ENCODE data around the gene BCDIN3D.
A peak's percentile ranks its signal among the peaks of the same experiment; 100 is the strongest.
"Not testable (repeated sequence)": the region's sequence is repeated elsewhere in the genome, so short reads cannot be mapped to it uniquely, and the experiment has no call there.

BCDIN3D gene

GRCh38 chr12:49877066-49877465 is 34.2 kb upstream of the BCDIN3D start:
- no peak for DNase-seq (ENCODE audit: low read depth, low spot score)

GRCh38 chr12:49876070-49876469 is 33.2 kb upstream of the BCDIN3D start:
- no peak for DNase-seq (ENCODE audit: low read depth, low spot score)

- no peak for DNase-seq (ENCODE audit: low read depth, low spot score)
Observed at GRCh38 chr12:49875115-49875720, 32.3 kb upstream of the BCDIN3D start.

- no peak for DNase-seq (ENCODE audit: low read depth, low spot score)
Observed at GRCh38 chr12:49874142-49874897, 31.4 kb upstream of the BCDIN3D start.

DNA sequence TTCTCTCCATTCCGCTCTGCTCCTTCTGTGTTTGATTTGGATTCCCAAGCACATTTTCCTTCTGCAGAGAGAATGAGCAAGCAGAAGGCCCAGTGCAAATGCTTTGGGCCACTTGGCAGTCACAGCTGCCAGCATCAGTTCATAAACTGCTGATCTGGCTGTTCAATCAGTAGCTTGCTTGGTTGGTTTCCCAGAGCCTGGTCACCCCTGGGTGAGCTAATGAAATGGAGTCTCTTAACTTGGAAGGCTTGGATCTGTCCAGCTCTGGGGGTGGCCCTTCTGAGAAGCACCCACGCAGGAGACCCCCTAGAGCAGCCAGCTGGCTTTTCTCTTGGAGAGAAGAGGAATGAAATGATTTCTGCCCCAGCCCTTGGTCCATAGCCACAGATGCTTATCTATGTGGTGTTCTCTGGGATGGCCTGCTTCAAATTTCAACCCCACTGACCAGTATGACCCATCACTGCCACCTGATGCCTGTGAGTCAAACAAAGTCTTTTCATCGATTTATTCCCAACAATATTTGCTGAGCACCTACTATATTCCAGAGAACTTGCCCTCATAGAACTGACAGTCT is 30.5 kb upstream of the BCDIN3D start:
- DNase-seq (ENCODE audit: low read depth, low spot score): no peak

DNA sequence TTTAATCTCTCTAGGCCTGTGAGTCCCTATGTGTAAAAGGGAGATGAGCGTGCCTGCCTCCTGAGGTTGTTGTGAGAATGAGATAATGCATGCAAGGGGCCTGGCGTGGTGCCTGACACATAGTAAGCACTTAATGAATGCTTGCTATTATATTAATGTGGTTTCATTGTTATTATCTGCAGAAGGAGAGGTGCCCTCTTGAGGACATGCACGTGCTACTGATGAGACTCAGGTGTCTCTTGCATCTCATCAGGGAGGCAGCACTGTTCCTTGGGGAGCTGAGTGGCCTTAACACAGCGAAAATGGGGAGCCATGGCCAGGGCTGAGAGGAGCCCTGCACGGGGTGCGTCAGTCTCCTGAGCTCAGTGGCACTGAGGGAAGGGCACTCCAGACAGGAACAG is 29.9 kb upstream of the BCDIN3D start:
- DNase-seq (ENCODE audit: low read depth, low spot score): no peak

DNA sequence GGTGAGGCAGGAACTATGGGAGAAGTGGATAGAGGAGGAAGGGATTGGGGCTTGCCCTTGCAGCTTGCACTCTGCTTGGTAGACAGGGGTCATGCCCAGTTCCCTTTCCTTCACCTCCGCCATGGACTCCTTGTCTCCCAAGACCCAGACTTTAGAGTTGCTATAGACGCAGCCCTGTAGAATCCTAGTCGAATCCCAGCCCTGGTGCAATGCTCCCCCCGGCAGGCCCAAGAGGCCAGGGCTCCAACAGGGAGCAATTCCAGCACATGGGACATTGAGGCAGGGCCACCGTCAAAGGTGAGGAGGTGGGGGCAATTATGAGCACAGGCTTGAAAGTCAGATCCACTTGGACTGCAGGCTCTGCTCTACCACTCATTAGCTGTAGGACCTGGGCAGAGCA is 29.5 kb upstream of the BCDIN3D start:
- no peak for DNase-seq (ENCODE audit: low read depth, low spot score)

DNA sequence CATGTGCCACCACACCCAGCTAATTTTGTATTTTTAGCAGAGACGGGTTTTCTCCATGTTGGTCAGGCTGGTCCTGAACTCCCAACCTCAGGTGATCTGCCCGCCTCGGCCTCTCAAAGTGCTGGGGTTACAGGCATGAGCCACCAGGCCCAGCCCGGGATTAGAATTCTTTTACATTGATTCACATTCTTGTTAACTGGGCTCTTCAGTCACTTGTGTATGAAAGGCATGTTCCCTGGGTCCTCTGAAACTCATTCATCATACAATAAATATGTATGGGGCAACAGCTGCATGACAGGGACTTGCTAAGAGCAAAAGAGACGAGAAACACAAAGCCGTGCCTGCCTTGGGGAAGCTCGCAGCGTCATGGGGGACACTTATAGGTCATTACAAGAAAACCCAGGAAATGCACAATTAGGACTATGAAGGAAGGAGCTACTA is 28.9 kb upstream of the BCDIN3D start:
- not testable (repeated sequence) for DNase-seq (ENCODE audit: low read depth, low spot score)

- no peak for DNase-seq (ENCODE audit: low read depth, low spot score)
Observed at GRCh38 chr12:49871263-49871561, 28.3 kb upstream of the BCDIN3D start.

DNA sequence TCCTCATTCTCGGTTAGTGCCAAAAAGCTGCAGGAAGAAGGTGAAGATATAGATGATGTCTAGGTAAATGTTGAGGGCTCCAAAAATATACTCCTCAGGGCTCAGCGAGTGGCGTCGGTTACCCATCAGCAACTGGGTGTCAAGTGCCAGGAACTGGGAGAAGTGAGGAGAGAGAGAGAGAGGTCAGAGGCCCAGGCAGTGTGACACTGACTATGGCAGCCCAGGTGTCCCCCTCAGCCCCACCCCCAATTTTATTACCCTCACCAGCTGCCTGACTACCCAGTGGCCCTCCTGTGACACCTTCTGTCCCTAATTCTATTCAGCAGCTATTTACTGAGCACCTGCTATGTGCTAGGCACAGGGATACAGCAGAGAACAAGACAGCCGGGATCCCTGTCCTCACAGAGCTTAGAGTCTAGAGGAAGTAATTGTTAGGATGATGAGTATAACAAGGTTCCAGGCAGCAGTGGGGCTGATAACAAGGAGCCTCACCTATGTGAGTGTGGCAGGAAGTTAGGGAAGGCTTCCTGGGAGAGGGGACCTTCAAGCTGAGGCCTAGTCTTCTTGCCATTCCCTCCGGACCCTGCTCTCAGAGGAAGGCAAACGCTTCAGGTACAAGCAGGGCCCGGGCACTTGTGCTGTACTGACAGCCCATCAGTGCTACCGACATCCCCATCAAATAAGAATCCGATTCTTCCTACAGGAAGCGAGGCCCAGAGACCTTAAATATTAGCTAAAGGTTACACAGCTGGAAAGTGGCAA is 27.8 kb upstream of the BCDIN3D start:
- no peak for DNase-seq (ENCODE audit: low read depth, low spot score)

GRCh38 chr12:49869816-49870500 is 27.1 kb upstream of the BCDIN3D start:
- no peak for DNase-seq (ENCODE audit: low read depth, low spot score)

DNA sequence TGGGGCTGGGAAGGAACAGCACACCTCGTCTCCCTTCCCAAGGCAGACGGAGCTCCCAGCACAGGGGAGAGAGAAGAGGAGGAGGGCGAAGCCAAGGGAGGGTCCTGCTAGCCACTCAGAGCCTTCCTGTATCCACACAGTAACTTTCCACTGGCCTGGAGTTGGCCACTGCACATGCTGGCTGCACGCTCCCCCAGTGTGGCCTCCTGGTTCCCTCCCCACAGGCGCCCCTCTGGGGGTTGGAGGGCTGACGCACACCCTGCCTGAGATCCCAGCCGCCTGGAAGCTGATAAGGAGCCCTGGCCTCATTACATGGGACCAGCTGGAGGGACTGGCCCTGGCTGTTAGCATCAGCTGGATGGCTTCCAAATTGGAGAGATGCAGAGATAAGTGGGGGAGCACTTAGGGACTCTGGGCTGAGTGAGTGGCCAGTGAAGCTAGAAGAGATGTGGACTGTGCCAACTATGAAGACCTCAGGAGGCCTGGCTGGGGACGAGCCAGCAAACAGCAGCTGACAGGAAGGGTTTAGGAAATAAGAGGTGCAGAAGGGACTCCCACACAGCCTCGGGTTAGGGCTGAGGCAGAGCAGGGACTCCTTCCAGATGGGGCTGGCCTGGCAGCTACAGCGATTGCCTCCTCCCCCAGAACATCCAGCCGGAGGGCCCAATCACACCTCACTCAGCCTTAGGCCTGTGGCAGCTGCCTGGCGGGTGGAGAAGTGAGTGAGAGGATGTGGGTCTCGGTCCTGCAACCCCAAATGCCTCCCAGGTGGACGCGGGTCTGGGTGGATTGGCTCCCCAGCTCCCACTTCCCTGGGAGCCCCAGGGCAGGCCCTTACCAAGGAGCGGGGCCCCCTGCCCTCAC is 26.3 kb upstream of the BCDIN3D start:
- DNase-seq (ENCODE audit: low read depth, low spot score): no peak

DNA sequence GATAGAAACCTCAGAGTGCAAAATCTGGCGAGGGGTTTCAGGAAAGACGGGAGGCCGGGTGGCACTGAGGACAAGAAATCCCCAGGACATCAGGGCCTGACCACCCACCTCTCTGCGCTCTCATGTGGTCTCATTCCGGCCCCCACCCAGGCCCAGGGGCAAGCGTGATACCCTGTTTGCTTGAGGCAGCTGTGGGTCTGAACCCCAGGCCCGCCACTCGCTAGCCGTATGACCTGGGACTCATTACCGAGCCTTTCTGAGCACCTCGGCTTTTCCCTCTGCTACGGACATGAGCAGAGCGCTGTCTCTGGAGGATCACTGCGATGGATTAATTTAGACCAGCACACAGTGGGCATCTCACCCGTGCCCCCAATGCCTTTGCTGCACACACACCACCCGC is 25.5 kb upstream of the BCDIN3D start:
- DNase-seq (ENCODE audit: low read depth, low spot score): no peak

DNA sequence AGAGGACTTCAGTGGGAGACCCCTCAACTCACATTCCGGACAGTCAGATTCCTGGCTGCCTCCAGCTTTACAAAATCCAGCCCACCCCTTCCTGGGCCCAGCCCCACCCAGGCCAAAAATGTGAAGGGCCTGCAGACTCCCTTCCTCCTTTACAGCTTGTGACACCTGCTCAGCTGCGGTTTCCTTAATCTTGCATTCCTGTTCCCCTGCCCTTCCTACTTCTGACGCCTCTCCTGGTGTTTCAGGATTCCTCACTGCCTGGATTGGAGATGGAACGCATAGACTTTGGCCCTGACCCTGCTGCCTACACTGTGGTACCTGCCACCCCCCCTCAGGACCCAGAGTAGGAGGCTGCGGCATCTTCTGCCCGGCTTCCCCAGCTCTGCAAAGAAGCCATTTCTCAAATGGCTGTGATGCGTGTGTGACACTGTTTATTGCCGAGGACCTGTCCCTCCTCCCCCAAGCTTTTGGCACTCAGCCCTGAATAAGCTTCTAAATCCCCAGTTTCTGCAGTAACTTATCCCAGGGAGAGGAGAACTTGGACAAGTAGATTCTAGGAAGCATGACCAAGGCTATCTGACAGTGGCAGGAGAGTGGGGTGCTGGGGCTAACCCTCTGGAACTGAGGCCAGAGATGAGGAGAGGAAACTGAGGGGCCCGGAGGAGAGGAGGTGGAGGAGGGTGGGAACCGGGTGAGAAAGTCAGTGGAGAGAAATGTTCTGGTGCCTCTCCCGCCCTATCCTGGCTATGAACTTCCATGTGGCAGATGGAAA is 24.9 kb upstream of the BCDIN3D start:
- DNase-seq (ENCODE audit: low read depth, low spot score): no peak

GRCh38 chr12:49866859-49867569 is 24.1 kb upstream of the BCDIN3D start:
- peak; percentile 48 for DNase-seq (ENCODE audit: low read depth, low spot score)

DNA sequence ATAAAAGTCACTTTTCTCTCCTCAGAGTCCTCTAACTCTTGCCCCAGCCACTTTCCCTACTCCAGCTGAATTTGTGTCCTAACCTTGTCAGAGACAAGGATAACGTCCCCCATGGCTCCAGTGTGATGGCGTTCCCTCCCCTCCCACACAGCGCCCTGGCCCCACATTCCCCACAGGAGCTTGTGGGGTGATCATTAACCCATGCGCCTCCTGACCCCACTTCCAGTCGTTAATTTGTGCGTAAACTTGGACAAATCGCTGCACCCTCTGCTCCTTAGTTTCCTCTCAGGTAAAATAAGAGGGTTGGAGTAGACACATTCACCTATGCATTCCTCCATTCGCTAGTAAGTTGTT is 22.9 kb upstream of the BCDIN3D start:
- no peak for DNase-seq (ENCODE audit: low read depth, low spot score)

- DNase-seq (ENCODE audit: low read depth, low spot score): no peak
Observed at GRCh38 chr12:49865109-49865781, 22.3 kb upstream of the BCDIN3D start.

GRCh38 chr12:49864798-49865090 is 21.8 kb upstream of the BCDIN3D start:
- DNase-seq (ENCODE audit: low read depth, low spot score): no peak

All from activated CD4-positive, CD25-positive, alpha-beta regulatory T cell treated with anti-CD3 and anti-CD28 coated beads, Interleukin-2, amount 50 U/mL, for 16 hours (primary cell).